ENCODE results near the gene DDX51.
A peak's percentile ranks its signal among the peaks of the same experiment; 100 is the strongest.

Gene DDX51

GRCh38 chr12:132144115-132144809, at the start of gene DDX51, which contains the start of gene NOC4L:
Gene DDX51 (minus strand): TSS chr12:132144319. CDS start chr12:132144296, 23 bp downstream.
Gene NOC4L (plus strand): TSS chr12:132144457. CDS start chr12:132144489, 32 bp downstream.
- peak; percentile 89 to 91 for DNase-seq (ENCODE audit: low read depth in 2 of 2, low spot score in 1 of 2)

- DNase-seq (ENCODE audit: low read depth in 2 of 2, low spot score in 1 of 2): no peak
These were observed 47.8 kb upstream of the DDX51 start for GRCh38 chr12:132191715-132192553.

GRCh38 chr12:132190834-132191500, 46.8 kb upstream of the DDX51 start:
- no peak for DNase-seq (ENCODE audit: low read depth in 2 of 2, low spot score in 1 of 2)

GRCh38 chr12:132190012-132190755, 46.1 kb upstream of the DDX51 start:
- DNase-seq (ENCODE audit: low read depth in 2 of 2, low spot score in 1 of 2): no peak

GRCh38 chr12:132189378-132190011, 45.4 kb upstream of the DDX51 start:
- DNase-seq (ENCODE audit: low read depth in 2 of 2, low spot score in 1 of 2): peak; percentile 80 to 87

- no peak for DNase-seq (ENCODE audit: low read depth in 2 of 2, low spot score in 1 of 2)
These were observed 44.8 kb upstream of the DDX51 start for GRCh38 chr12:132188916-132189325.

GRCh38 chr12:132188451-132188901, 44.4 kb upstream of the DDX51 start:
- no peak for DNase-seq (ENCODE audit: low read depth in 2 of 2, low spot score in 1 of 2)

GRCh38 chr12:132187646-132188450, 43.7 kb upstream of the DDX51 start:
- DNase-seq (ENCODE audit: low read depth in 2 of 2, low spot score in 1 of 2): no peak

- DNase-seq (ENCODE audit: low read depth in 2 of 2, low spot score in 1 of 2): no peak
These were observed 42.9 kb upstream of the DDX51 start for GRCh38 chr12:132186857-132187620.

- DNase-seq (ENCODE audit: low read depth in 2 of 2, low spot score in 1 of 2): no peak
These were observed 42.2 kb upstream of the DDX51 start for GRCh38 chr12:132186208-132186856.

GRCh38 chr12:132185705-132186104, 41.6 kb upstream of the DDX51 start:
- DNase-seq (ENCODE audit: low read depth in 2 of 2, low spot score in 1 of 2): no peak

- DNase-seq (ENCODE audit: low read depth in 2 of 2, low spot score in 1 of 2): no peak
These were observed 38.7 kb upstream of the DDX51 start for GRCh38 chr12:132182711-132183365.

GRCh38 chr12:132182206-132182710, 38.1 kb upstream of the DDX51 start:
- DNase-seq (ENCODE audit: low read depth in 2 of 2, low spot score in 1 of 2): no peak

GRCh38 chr12:132181570-132182200, 37.6 kb upstream of the DDX51 start:
- no peak for DNase-seq (ENCODE audit: low read depth in 2 of 2, low spot score in 1 of 2)

GRCh38 chr12:132180648-132181546, 36.8 kb upstream of the DDX51 start:
- no peak for DNase-seq (ENCODE audit: low read depth in 2 of 2, low spot score in 1 of 2)
